NCI-H1436 (cell line): ENCODE data around the gene AOAH.

ENCODE experiments used
- DNase-seq: peaks from one replicate; lab custom pipeline; 2025; lab: John Stamatoyannopoulos, UW

AOAH gene

DNA sequence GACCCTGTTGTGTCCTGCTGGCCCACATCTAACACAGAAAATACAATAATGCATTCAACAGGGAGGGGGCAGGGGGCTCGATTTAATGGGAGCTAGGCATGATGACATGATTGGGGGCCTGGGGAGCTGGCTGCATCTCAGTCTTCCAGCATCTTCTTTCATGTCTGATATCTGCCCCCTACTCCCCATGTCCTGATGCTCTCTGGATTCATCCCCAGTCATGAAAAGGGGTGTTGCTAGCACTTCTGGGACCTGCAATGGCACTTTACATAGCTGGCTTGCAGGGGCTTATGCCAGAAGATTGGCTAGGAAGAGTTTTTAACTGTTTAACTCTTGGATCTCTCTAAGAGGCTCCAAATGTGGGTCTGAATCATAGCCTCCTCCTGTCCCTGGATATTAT, 94.9 kb downstream of the AOAH start:
- DNase-seq = no peak

DNA sequence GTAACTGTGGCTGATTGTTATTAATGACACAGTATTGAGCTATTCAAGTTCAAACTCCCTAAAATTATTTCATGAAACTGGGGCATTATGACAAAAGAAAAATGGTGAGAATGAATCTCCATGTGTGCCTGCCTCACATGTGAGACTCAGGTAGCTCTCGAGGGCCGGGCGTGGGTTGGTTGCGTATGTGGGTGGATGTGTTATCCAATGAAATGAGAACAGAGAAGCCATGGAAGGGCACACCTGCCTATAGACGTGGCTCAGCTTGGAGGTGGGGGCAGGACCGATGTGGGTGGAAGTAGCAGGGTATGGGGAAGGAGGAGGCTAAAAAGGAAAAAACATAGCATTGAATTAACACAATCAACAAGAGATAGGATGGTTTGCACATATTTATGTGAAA, 96.5 kb downstream of the AOAH start:
- no peak for DNase-seq

DNA sequence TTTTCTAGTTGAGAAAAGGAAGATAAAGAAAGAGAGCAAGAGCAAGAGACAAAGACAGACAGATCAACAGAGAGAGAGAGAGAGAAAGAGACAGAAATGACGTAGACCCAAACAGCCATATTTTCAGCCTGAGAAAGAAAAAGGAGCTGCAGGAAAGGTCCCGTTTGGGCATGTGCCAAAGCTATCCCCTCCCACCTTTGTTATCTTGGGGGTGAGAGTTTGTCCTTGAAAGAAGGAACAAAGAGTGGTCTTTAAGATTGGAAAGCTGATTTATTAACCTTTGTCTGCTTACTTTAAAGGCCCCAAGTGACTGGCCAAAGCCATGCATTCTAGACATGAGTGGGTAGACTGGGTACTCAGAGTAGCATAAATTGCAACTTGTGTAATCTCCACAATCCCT, 98.2 kb downstream of the AOAH start:
- no peak for DNase-seq

DNA sequence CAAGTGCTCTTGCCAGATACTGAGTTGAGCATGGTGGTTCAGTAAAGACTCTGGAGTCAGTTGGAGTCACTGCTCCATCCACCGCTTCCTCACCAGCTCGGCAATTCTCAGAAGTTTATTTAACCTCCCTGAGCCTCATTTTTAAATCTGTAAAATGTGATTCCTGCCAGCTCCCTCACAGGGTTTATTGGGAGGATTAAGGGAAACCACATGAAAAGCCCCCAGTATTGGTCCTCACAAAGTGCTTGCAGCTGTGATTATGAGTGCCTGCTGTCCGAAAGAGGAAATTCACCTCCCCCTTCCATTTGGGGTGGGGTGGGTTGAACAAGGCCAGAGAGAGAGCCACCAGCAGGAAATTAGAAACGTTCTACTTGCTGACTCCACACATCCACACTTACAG, 99.0 kb downstream of the AOAH start:
- DNase-seq = no peak

DNA sequence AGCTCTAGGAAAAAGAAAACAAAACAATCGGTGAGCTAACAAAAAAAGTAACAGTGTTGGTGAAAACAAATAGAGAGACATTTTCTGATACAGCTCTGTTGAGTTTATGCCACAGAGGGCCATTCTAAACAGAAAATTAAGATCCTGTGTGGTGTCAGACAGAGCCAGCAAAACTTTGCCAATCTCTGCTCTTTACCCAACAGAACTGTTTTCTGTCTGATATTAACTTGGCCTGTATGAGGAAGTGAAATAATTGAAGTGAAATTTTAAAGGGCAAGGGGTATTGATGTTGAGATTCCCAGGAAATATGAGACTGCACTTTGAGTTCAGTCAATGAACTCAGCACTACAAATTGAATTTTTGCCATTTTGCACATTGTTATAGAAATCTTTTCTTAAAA, 101.0 kb downstream of the AOAH start:
- no peak for DNase-seq

DNA sequence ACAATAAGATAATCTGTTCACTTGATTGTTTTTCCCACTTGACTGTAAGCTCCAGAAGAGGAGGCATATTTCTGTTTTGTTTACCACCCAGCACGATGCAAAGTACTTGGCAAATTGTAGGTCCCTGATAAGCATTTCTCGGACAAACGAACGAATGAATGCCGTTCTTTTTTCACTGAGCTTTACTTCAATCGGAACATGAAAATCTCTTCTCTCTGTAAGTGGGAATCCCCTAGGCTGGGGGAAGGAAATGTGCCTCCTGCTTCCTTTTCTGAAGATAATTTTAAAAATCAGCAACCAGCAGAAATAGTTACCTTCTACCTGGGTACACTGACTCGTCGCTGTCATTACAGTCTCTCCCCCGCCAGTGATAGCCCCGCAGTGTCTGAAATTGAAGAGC, 102.9 kb downstream of the AOAH start:
- no peak for DNase-seq

DNA sequence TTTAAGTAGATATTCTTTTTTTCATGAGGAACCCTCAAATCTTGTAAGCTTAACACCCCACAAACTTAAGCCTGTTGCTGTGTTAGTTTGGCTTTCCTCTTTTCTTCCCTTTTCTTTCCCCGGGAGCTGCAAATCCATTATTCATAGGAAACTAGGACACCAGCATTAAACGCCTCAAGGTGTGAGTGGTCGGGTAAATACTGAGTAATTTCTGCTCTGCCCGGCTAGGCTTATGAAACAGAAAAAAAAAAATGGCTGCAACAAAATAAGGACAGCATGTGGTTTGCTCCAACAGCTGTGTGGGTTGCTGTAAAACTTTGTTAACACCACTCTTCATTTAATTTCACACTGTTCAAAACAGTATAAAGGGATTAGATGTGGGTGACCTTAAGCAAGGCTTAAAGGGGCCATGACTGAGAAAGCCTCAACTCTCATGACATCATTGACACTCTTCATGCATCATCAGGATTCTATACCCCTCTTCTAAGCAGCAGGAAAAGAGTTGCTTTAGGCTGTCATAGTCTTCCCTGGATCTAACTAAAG, 104.1 kb downstream of the AOAH start:
- DNase-seq = no peak

DNA sequence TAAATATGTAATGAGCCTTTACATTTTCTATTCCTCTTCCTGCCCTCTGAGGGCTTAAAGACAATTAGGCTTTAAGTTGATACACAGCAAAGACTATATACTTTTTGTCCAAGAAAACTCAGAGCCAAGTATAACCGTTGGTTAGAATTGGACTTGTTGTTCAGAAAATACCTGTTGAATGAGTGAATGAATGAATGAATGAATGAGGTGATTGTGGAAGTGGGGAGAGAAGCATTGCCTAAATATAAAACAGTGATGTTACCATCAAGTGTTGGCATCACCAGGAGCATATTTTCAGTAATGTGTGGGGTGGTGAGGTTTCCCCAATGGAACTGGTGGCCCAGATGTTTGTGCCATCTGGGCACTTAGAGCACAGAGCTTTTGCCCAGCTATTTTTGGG, 106.9 kb downstream of the AOAH start:
- no peak for DNase-seq

DNA sequence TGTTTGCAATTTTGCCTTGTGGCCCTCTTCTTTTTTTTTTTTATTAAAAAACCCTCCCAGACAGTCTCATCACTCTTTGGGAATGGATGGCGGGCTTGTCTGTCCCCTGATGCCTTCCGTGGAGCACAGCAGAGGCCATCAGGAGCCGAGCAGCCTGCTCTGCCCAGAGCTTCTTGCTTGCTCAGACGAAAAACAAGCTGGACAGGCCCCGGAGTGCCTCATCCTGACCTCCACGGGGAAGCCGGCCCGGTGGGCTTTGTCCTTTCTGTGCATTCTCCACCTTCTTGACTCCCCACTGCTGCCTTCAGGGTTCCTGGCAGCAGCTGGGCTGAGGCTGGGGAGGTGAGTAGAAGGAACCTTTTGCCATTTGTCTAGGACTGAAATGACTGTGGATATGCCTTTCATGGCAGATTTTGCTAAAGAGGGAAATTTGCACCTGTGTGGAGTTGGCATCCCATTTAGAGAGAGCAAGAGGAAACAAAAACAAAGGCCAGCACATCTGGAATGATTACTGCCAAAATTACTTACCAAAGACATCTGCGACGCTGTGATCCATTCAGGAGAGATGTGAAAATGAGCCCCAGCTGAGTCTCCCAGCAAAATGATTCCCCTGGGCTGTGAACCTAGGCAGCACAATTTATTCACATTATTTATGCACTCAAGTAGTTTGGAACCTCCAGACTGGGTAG, 108.3 kb downstream of the AOAH start:
- peak; percentile 24 for DNase-seq

DNA sequence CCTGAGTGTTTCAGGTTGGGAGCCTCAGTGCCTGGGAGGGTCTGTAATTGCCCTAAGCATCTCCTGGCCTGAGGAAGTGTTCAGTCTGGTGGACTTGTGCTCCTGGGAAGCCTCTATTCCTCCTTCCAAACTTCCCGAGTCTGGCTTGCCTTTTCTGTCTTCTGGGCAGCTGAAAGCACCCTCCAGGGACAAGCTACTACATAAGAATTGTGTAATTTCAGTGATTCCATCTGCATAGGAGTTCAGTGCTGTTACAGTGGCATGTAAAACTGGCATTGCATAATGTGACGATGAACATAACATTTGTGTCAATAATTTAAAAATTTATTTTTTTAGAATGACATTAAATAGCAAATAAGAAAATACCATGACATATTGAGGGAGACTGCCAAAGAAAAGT, 109.3 kb downstream of the AOAH start:
- no peak for DNase-seq

DNA sequence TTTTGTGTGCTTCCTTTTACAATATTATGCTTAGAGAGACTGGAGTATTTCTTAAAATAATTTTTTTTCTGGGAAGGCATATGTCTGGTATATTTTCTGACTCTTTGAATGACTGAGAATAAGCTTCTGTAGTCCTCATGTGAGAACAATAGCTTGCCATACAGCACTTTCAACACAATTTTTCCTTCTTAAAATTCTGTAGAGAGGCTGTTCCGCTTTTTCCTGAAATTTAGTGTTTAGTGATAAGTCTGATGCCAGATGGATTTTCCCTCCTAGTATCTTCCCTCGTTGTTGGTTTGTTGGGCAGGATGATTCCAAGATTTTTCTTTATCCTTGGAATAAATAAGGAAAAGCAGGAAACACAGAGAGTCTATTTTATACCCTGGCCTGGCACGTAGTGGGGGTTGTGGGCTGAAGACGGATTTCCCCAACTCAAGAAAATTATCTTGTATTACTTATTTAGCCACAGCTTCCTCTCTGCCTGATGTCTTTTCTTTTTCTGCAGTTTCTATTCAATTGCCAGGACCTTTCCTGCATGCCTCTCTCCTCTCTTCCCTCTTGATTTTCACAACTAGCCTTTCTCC, 111.2 kb downstream of the AOAH start:
- DNase-seq = no peak

DNA sequence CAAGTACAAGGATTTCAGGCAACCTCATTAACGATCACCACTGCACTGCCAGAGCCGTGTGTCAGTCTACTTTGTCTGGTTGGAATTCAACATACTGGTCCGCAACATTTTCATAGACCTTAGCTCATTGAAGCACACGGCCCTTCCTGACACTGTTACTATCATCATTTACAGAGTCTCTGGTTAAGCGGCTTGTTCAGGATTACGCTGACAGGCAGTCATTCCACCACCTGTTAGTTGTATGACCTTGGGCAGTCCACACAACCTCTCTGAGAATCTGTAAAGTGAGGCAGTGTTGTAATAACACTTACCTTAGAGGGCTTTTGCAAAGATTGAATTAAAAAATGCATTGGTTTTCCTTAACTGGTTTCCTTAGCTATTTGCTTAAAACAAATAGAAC, 112.6 kb downstream of the AOAH start:
- no peak for DNase-seq

DNA sequence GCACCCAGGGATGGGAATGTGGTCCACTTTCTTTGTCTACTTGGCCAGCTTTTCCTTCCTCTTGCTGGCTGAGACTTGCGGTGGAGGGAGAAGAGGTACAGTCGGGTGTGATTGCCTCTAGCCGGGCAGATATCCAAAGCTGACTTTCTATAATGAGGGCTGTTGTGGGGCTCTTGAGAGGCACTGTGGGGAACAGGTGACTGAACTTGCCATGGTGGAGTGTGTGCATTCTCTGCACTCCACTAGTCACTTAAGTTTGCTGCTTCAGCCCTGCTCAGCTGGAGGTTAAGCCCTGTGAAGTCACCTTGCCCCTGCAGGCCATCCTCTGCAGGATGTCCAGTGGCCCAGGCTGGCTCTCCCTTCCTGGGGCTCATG, 116.6 kb downstream of the AOAH start:
- peak; percentile 31 for DNase-seq

DNA sequence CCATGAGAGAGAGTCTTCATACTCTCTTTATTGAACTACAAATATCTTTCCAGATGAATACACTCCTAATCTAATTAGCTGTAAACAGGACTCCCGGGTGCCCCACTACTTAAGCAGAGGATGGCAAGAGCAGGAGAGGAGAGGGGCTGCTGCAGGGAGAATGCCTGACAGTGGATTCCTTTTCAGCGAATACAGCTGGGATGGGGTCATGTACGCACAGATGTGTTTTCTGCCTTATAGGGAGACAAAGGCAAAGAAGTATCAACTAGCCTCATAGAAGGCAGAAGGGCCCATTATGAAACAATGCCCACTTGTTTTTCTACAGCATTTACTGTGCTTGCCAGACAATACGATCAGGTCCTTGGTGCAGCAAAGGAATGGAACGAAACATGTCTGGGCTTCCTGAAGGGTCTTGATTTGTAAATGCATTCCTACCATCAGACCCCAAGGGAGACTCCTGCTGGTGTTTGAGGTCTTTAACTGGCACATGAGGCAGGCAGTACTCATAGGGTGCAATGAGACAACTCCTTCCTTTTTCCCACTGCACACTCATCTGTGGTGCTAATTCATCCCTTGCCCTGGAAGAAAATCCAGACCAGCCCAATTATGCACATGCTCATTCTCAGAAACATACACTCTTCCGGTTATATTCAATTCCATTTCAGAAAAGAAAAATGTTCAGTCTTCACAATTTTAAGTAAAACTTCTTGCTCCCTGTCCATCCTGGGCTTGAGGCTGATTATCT, 117.1 kb downstream of the AOAH start:
- peak; percentile 14 for DNase-seq

DNA sequence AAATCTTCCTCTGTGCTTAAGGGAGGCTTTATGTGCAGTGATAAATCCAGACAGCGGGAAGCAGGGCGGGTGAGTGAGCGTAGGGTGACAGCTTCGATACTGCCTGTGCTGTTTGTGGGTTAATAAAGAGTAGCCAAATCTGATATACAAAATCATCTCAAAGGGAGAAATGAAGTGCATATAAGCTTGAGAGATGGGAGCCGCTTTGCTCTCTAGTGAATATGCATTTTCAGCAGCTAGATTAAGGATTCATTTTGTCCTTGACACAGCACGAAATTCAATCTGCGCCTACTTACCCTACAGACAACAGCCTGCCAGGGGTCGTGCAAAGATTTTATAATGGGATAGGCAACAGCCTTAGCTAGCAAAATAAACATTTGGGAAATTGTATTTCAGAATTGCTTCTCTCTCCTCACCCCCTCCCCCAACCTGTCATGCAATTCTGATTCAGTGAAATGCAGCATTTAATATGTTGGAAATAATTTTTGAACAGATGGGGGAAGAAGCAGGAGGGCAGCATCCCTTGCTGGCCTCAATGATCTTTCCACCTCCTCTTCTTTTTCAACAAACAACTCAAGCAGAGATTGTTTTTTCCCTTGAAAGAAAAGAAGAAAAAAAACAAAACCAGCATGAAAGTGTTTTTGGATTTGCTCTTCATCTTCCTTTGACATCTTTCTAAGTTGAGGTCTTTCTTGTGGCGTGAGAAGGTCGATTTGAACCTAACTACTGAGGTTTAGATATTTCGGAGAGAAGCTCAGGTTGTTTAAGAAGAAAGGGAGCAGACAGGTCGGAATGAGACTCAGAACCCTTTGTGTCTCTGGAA, 117.9 kb downstream of the AOAH start:
- no peak for DNase-seq

DNA sequence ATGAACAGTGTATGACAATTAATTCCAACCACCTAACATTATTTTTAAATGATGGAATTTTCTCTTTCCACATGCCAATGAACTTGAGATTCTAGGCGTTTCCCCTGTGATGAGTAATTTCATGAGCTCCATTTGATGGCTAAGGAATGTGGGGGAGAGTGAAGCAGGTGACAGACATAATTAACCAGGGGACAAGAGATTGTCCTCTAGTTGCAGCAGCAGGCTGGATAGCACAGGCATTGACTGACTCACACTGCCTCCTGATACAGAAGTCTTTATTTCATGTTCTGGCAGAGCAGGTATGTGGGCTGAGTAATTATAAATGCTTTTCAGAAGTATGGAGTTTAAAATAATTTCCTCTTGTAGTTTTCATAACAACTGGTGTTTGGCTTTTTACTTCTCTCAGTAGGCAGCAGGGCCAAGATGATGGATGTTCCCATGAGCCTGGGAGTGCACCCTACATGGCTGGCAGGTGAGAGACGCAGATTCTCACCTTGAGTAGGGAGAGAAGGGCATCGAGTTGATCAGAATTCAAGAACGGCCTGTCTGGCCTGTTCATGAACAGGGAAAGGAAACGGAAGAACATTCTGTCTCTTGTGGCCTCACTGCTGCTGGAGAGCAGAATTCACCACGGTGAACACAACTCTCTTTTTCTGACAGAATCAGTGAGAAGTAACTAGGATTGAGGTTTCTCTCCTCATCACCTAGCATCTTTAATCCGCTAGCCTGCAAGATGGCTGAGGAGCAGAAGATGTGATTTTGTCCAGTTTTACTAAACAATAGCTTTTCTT, 118.8 kb downstream of the AOAH start:
- no peak for DNase-seq

DNA sequence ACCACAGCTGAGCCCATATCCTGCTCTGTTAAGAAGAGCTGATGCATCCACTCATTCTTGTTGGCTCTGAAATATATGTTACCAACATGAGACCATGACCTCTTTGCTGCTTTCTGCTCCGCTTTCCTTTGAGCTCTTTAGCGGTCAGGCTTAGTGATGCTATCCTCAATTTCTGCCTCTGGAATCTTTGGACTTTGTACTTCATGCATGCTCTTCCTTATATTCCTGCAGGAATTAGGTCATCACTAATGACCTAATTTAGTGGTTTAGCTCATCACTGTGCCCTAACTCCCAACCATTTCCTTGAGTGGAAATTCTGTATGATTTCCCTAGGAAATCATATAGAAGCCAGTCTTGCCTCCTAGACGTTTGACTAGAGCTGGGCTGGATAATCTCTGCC, 119.5 kb downstream of the AOAH start:
- no peak for DNase-seq

DNA sequence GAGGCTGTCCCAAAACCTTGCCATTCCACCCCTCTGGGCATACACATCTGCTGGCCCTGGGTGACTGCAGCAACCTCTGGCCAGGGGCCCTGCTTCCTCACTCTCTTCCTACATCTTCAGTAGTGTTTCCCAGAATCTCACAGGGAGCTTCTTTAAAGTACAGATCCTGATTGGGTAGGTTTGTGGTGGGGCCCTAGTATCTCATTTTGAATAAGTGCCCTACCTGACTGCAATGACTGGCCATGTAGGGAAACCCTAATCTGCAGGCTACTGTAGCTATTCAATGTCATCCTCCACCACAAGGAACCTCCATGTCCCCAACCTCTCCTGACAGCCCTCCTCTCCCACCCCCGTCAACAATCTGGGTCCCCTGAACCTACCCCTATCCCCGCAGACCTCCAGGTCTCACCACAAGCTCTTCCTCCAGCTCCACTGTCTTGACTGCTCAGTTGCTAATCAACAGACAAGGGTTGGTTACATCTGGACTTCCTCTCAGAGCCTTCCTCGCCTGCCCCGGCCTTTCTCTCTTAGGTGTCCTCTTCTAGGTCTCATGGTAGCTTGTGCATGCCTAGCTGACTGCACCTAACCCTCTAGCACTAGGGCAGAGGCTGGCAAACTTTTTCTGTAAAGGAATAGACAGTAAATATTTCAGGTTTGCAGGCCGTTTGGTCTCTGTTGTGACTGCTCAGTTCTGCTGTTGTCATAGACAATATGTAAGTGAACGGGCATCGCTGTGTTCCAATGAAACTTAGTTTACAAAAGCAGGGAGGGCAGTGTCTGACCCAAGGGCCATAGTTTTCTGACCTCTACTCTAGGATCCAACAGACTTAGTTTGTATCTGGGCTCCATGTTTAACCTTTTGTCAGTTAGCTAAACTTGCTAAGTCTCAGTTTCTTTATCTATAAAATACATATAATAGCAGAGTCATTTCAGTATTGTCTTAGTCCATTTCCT, 121.1 kb downstream of the AOAH start:
- no peak for DNase-seq

DNA sequence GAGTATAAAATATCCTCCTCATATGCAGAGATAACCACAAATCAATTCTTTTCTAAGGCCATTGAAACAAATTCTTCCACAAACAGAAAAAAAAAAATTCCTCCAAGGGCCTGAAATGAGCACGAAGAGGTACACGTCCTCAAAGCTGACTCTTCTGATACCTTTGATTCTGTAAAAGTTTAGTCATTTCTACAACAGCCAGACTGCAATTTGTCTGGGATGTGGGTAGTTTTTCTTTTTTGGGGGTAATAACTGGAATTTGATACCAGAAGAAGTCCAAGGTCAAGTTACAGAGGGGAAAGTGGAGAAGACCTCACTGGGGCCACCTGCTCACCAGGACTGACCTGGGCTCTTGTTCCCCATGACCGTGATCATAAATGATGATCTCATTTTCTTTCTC, 121.8 kb downstream of the AOAH start:
- no peak for DNase-seq

DNA sequence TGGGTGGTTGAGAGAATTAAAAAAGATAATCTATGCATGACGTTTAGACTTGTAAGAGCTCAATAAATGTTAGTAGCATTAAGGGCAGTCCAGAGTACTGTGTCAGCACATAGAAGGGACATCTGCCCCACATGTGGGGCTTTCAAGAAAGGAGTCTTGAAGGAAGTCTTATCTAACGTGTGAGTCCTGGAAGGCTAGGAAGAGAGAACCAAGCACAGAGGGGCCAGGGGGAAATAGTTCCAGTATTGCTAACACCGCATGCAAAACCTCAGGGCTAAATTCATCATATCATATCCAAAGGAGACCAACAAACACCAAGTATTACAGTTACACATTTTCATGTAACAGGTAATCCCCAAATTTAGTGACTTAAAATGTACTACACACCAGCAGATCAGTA, 122.7 kb downstream of the AOAH start:
- DNase-seq = no peak
